NCI-H345 treated with DMSO at 0.1 percent for 48 hours (cell line): ENCODE results near the gene AHNAK.
"Not testable (repeated sequence)": the region's sequence is repeated elsewhere in the genome, so short reads cannot be mapped to it uniquely, and the experiment has no call there.

ENCODE experiments used
- DNase-seq: peaks from one replicate; lab custom pipeline; 2025; ENCODE audit not compliant: unreplicated experiment; lab: John Stamatoyannopoulos, UW

The AHNAK gene

DNA sequence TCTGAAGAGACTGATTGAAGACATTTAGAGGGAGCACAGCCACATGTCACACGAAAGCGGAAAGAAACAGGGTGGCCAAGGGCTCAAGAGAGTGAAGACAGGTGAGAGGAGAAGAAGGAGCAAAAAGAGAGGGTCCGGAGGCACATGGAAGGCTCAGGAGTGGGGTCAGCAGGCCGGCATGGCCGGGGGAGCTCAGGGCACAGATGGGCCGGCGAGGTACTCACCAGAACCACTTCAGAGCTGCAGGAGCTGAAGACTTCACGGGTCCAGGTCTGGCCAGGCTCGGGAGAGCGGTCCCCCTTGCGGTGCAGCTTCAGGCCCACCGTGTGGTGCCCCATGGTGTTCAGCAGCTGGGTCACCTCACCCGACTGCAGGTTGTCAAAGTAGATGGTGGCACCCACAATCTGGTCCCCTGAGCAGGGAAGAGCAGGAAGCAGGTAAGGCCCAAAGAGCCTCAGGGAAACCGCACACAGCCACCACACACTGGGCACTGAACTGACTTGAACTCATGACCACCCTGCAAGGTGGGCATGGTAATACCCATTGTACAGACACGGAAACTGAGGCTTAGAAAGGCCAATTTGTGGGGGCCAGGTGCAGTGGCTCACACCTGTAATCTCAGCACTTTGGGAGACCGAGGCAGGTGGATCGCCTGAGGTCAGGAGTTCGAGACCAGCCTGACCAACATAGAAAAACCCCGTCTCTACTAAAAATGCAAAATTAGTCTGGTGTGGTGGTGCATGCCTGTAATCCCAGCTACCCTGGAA, 11.6 kb downstream of the AHNAK start:
- DNase-seq, result no peak

DNA sequence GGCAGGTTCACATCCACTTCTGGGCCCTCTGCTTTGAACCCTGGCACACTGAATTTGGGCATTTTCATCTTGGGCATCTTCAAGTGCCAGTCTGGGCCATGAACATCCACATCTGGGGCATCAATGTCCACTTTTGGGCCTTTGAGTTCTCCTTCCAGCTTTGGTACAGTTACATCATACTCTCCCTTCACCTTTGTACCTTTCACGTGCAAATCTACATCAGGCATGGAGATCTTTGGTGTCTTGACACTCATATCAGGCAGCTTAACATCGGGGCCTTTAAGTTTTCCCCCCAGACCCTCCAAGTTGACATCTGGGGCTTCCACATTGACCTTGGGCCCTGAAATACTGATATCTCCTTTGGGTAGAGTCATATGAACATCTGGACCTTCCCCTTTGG, 14.5 kb downstream of the AHNAK start:
- no peak for DNase-seq

DNA sequence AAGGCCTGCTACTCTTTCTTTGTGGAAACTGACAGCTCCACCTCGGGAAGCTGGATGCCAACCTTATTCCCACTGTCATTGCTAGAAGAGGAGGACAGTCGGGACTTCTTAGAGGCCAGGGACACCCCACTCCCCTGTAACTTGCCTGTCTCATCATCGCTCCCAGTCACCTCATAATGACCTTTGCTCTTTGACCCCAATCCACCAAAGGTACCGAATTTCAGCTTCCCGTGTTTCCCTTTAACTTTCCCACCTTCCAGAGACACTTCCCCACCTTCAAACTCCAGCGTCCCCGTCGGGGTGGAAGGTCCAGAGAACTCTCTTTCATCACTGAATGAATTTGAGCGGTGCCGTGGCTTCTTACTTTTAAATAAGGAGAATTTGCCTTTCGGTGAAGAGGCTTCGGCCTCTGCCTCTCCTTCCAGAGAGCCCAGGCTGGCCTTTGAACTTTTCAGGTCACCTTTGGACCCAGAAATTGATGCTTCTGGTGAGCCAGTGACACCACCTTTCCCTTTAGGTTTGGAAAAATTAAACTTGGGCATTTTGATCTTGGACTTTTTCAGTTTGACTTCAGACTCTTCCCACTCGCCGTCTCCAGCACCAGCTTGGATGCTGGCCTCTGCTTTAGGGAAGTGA, 29.8 kb downstream of the AHNAK start:
- no peak for DNase-seq

DNA sequence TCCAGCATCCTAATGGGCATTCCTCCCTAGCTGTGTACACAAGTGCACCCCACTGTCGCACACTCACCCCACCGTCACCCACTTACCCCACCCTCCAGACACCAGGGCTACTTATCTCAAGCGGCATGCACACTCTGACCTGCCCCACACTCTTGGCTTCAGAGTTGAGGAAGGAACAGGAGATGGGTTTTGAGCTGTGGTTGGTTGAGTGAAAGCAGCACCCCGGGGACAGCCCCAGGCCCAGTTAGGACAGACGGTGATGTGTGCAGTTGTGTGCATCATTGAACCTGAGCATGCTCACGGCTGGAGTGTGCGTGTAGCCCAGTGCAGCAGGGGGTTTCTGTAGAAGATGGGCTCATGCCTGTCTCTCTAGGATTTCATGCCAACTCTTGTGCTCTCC, 32.5 kb downstream of the AHNAK start:
- no peak for DNase-seq

DNA sequence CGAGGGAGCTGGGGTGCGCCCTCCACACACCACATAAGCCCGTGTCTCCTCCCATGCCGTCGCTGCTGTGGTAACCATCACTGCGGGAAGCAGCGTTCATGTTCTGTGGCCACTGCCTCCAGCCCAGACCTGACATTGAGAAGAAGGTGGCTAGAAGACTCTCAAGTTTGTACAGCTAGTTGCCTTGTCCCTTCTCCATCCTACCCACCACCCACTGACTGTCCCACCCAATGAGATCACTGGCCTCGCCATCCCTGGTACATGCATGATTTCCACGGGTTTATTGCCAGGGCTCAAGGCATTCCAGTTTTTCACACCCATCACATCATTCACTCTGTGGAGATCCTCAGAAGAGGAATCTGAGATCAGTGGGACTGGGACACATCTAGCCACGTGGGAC, 33.0 kb downstream of the AHNAK start:
- no peak for DNase-seq

DNA sequence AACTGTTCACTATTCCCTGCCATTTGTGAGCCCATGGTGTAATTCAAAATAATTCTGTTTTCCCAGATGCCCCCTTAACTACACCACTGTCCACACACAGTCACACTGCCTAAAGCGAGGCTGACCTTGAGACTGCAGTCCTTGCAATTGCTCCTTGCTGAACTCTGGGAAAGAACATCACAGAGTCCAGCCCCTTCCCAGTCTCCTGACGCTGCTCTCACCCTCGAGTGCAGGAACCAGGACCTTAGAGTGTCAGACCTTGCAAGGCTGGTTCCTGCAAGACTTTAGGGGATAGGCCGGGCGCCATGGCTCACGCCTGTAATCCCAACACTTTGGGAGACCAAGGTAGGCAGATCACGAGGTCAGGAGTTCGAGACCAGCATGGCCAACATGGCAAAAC, 33.6 kb downstream of the AHNAK start:
- DNase-seq, result no peak

DNA sequence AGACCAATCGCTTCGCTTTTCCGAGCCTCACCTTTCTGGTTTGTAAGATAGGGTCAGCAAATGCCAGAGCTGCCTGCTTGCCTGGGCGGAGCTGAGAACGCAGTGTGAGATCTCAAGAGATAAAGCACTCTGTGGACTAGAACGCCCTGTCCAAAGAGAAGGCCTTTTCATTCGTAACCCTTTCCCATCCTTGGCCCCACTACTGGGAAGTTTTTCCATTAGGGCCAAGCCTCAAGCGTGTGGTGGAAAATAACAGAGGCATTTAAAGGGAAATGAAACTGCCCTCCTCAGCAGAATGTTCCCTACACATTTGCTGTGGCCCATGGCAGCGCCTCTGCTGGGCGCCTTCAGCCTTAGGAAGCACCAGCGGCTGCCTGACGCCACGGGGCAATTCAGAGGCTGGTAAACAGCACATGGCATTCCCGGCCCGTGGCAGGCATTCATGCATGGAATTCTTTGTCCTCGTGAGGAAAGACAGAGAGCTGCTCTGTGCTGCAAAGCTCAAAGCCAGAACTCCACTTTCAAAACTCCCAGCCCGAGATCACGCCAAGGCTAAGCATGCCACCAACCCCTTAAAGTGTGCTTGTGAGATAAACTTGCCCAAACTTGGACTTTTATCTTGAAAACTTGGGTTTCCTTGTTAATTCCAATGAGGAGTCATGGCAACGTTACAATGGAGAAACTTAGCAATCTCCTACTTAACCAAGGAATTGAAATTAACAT, 38.1 kb downstream of the AHNAK start:
- DNase-seq, result peak; percentile 16

DNA sequence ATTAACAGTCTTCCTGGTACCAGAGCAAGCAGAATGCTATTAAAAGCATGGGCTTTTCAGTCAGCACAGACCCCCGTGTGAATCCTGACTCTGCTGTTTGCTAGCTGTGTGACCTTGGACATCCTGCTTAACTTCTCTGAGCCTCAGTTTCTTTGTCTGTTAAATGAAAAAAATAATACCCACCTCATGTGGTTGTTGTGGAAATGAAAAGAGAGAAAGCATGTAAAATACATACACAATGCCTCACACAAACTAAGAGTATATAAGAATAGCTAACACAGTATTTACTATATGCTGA, 39.5 kb downstream of the AHNAK start:
- no peak for DNase-seq

DNA sequence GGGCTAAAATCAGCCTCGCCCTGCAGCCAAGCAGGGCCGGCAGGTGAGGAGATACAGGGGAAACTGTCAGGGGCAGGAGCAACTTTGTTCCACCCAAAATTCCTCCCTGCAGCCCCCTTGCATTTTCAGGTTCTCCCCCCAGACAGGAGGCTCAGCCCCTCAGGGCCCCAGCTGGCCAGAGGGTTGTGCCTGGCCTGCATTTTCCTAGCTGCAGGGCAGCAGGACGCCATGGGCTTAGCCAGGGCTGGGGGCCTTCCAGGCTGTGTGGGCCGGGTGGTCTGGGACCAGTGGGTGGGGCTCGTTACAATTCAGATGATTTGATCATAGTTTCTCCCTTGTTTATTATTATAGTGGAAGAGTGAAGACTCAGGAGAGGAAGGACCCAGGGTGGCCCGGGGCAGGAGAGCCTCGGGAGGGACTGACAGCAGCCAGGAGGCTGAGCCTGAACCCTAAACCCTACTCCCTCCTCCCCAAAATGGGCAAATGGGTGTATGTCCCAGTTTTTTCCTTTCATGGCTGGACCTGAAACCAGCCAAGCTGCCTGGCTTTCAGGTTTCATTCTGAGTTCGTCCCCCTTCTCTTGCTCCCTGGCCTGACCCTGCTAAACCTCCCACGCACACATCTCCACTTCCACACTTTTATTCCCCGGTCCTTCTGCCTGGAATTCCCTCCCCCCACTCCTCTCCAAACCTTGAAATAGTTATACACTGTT, 40.0 kb downstream of the AHNAK start:
- DNase-seq, result no peak

DNA sequence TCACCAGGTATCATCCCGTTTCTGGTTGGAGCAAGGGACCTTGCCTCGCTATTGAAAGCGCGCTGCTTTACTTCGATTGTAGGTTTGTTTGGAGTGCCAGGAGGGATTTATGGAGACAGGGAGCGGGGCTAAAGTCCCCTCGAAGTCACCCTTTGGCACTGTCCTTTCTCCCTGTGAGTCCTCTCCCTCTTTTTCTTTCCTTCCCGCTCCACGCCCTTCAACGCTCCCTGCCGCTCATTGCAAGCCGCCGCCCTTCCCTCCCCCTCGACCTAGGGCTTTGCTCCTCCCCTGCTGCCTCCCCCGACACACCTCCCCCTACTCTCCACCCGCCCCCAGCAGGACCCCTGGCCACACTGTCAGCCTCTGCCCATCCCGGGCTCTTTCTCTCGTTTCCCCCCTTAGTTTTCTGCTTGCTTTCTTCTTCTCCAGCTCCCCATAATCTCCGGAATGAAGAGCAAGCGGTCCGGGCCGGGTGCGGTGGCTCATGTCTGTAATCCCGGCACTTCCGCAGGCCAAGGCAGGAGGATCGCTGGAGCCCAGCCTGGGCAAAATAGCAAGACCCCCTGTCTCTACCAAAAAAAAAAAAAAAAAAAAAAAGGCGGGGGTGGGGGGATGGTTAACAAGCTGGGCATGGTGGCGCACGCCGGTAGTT, 41.0 kb downstream of the AHNAK start:
- DNase-seq, result no peak

DNA sequence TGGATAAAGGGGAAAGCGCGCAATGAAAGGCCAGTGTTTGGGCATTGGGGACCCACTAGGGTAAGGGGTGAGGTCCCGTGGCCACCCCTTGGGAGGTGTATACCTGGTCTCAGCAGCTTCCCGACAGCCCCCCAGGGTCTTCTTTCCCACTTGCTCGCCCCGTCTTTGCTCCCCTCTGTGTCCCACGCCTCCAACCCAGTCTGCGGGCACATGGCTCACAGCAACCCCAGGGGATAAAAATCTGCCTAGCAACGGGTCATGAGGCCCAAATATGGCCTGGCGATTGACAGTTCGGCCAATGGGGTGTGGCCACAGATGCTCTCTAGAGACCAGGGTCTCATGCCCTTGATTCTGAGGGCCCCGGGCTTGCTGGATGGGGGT, 41.6 kb downstream of the AHNAK start:
- no peak for DNase-seq

DNA sequence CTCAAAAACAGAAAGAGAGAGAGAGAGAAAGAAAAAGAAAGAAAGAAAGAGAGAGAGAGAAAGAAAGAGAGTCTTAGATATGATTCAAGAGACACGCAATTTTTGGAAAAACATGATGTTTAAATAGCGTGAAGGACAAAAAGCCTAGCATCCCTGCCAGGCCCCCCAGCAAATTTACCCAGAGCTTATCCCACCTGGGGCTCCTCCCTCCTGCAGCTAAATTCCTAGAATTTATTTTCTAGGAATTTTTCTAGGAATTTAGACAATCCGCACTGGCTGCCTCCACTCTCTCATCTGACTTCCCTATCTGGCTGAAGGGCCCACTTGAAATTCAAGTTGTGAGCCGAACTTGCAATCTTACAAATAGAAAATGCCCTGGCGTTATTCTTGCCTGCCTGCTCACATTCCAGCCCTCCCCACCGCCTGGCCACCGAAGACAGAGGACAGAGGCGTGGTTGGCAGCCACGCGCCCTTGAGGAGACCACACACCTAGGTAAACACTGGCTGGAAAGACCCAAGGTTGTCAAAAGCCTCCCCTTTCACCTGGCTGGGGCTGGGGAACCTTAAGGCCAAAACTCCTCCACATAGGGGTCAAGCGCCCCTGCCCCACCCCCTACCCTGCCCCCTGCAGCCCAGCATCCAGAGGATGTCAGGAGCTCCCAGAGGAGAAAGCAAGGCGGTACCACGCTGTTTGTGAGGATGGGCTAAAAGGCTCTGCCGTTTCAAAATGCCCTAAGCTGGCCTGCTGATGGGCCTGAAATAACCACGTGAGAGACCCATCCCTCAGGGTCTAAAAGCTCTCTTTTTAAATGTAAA, 42.2 kb downstream of the AHNAK start:
- no peak for DNase-seq

DNA sequence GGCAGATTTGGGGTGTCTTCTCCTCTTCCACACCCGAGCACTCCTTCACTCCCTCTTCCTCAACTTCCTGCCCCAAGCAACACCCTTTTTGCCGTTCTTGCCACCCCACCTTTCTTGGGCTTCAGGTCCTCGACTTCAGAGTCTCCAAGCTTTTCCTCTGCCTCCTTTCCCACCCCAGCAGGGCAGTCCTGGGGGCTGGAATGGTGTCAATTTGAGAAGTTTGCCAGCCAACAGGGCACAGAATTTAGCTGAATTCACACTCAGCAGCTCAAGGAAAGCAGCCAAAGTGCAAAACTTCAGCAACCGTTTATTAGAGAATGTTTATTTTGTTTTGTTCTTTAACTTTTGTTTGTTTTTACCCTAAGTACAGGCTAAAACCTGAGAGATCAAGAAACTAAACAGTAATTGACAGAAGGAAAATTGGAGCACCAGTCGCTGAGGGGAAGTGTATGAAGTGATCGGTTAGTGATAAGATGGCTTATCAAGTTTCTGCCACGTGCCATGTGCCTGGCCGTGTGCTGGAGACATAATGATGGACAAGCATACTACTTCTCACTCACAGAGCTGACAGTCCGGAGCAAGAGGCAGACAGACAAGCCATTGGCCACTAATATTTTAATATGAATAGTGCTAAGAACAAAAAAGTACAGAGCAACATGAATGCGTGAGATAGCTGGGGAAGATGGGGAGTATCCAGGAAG, 44.4 kb downstream of the AHNAK start:
- DNase-seq, result no peak

DNA sequence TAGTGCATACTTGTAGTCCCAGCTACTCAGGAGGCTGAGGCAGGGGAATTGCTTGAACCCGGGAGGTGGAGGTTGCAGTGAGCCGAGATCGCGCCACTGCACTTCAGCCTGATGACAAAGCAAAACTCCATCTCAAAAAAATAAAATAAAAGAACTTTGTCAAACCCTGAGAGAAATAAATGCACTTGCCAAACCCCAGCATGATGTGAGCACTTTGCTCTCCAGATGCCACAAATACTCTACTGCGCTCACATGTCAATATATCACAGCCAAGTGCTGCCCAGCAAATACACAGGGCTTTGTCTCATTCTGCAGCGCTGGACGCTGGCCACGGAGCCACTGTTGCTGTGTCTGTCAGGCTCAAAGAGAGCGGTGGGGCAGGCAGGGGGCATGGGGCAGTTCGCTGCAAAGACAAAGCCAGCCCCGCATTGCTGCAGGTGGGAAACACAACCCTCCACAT, 45.1 kb downstream of the AHNAK start:
- no peak for DNase-seq

DNA sequence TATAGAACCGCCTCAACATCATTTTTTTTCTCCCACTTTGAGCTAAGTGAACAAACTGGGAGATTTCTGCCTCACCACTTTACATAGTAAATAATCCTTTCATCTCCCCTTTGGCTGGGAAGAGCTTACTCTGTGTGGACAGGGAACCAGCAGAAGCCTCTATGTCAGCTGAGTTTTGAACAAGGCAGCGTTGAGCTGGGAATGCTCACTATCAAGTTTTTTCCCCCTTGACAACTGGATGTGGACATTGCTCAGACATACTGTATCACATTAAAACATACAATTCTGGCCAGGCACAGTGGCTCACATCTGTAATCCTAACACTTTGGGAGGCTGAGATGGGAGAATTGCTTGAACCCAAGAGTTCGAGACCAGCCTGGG, 46.0 kb downstream of the AHNAK start:
- no peak for DNase-seq

DNA sequence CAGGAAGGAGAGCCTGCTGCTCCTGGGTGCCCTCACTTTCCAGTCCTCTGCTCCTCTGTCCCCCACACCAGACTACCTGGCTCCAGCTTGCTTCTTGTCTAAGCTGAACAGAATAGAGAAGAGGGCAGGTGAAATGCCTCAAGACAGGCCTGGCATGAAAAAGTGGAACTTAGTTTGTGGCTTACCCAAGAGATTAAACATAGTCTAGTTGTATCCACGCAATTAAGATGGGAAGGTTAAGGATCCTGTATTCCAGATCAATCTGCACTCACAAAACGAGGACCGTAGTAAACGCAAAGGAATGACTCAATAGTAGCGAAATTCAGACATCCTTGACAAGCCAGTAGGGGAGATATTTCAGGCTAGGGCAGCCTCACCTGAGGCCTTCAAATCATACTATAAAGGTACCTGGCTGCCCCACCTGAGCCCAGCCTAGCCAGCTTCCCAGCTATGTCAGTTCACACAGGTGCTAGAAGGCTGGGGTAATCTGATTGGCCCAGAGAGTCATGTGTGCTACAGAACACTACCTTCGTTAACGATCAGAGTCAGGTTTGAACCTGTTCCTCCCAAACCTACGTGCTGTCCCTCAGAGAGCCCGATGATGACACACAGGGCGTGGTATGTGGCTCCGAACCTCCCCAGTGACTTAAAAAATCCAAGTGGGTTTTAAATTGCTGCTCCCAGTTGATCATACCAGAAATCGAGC, 46.5 kb downstream of the AHNAK start:
- no peak for DNase-seq

DNA sequence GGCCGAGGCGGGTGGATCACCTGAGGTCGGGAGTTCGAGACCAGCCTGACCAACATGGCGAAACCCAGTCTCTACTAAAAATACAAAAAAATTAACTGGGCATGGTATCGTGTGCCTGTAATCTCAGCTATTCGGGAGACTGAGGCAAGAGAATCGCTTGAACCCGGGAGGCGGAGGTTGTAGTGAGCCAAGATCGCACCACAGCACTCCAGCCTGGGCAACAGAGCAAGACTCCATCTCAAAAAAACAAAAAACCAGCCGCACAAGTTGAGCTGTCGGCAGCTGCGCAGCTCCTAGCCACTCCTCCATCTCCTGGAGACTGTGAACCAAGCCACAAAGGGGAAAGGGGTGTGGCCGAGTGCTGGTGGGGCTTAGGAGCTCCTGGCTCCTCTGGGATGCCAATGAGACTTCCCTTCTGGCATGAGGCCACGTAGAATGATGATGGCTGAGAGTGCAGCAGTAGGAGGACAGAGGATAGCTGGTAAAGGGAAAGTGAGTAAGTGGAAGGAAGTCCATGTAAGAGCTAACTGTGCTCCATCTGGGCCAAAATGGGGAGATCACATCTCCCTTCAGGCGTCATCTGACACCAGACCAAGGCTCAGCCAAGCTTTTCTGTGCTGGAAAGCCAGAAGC, 47.2 kb downstream of the AHNAK start:
- DNase-seq, result not testable (repeated sequence)

DNA sequence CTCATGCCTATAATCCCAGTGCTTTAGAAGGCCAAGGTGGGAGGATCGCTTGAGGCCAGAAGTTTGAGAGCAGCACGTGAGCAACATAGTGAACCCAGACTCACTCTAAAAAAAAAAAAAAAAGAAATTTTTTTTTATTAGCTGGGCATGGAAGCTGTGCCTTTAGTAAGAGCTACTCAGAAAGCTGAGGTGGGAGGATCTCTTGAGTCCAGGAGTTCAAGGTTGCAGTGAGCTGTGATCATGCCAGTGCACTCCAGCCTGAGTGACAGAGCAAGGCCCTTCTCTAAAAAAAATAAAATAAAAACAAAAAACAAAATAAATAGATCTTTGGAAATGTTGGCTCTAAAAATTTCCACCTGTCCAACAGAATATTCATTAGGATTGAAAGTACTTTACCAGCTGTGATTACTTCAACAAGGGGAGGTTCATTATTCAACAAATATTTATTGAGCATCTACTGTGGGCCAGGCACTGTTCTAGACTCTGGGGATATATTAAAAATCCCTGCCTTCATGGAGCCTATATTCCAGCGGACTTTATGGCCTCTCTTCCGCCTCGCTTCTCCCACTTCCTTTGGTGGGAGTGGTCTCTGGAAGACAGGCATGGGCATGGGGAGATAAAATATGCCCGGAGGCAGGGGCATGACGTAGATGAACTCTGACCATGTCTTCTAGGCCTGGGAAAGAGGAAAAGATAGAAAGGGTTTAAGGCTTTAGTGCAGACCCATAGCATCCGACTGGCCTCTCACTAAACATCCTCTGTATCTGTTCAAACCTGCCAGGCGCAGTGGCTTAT, 47.9 kb downstream of the AHNAK start:
- DNase-seq, result no peak
